NCI-H460 (cell line): Measurements from ENCODE around the gene AHRR. TPM values are rescaled to one million over a fixed set of nuclear protein-coding genes. Genes with fewer than 3 reads are reported as not detected.
A peak's percentile ranks its signal among the peaks of the same experiment; 100 is the strongest.
"Not testable (repeated sequence)": the region's sequence is repeated elsewhere in the genome, so short reads cannot be mapped to it uniquely, and the experiment has no call there.

Experiments used
- DNase-seq: peaks from one replicate; pipeline ENCODE4 v3.0.0-alpha.2; 2016; ENCODE audit warnings: low read depth; ENCODE audit errors: extremely low read depth
- total RNA-seq: library from RNA; depleted of rRNA; stranded (reverse); fragments of >200 nt; shearing (Covaris generic); gene quantifications from 2 replicates; pipeline ENCODE4 v1.2.3, GENCODE V29; 2014

AHRR gene
- total RNA-seq, 1 experiment from 2014 or later = 3.7 TPM

DNA sequence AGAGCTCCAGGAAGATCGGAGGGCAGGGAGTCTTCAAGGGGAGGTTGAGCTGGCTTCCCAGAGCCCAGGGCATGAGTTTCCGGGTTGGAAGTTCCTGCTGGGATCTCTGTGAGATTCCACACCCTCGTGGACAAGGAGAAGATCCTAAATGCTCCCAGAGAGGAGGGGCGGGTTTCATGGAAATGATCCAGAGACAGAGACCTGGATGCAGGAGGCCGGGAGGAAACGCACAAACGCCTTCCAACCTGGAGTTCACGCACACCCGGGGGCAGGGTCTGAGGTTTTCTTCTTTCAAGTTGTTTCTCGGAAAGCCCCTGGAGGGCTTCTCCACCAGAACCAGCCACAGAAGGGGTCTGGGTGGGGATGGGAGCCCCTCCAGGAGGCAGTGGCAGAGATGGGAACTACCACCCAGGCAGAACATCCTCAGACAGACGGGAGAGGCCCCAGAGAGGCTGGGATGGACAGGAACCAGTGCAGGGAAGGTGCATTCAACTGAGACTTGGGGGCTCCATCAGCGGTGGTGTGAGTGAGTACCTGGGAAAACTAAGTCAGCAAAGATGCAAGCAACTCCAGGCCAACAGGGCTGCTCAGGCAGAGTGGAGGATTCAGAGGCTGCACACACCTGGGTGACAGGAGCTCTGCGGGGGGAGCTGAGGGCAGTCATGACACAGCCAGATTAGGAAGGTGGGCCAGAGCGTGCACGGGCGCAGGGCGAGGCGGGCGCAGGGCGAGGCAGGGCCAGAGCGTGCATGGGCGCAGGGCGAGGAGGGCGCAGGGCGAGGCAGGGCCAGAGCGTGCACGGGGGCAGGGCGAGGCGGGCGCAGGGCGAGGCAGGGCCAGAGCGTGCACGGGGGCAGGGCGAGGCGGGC, 69.3 kb downstream of the AHRR start:
- no peak for DNase-seq

DNA sequence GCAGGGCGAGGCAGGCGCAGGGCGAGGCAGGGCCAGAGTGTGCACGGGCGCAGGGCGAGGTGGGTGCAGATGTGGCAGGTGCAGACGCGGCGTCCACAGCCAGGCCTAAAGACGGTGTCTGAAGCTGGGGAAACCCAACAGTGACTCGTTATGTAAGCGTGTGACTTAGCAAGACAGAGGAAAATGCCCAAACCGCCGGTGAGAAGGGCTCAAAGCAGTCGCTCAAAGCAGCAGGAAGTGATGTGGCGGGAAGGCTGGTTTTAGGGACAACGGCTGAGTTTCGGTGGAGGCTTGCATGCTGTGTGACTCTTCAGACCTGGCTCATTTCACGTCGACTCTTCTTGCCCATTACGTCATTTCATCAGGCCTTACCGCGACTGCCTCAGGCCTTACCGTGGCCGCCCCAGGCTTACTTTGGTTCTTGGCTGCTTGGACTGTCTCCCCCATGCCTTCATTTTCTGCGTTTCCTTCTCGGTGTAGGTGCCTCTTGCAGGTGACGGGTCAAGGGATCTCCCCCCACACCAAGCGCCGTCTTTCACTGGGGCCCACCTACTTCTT, 71.0 kb downstream of the AHRR start:
- no peak for DNase-seq

DNA sequence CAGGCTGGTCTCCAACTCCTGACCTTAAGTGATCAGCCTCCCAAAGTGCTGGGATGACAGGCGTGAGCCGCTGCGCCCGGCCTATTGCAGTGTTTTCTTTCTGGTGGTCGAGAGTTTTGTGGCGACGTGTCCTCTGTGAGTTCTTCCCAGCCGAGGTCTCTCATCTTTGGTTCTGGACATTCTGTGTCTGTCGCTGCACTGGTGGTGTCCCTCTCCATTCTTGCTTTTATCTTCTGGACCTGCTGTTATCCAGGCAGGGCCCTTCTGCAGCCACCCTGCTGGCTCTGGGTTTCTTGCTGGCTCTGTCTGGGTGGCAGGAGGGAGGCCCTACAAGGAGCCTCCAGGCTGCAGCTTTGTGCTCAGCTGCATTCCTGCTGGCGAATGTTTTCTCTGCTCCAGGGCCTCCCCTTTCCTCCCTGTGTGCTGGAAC, 72.3 kb downstream of the AHRR start:
- DNase-seq = no peak

DNA sequence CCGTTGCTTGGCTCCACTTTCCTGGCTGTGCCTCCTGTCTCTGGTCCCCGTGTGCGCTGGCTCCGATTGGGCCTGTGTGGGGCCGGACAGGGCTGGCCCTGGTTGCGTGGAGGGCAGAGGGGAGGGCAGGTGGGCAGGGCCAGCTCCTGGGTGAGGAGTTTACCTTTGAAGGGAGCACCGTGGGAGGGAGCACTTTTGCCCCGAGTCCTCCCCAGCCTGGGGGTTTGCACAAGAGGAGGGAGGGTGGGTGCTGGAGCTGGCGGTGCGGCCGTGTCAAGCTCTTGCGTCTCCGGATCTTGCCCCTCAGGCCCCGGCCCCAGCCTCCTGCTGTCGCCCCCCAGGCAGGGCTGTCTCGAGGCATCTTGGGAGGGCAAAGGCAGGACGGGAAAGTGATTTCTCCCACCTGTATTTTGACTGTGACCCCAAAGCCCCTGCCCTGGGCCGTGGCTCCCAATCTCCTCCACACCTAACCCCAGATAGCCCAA, 73.2 kb downstream of the AHRR start:
- no peak for DNase-seq

DNA sequence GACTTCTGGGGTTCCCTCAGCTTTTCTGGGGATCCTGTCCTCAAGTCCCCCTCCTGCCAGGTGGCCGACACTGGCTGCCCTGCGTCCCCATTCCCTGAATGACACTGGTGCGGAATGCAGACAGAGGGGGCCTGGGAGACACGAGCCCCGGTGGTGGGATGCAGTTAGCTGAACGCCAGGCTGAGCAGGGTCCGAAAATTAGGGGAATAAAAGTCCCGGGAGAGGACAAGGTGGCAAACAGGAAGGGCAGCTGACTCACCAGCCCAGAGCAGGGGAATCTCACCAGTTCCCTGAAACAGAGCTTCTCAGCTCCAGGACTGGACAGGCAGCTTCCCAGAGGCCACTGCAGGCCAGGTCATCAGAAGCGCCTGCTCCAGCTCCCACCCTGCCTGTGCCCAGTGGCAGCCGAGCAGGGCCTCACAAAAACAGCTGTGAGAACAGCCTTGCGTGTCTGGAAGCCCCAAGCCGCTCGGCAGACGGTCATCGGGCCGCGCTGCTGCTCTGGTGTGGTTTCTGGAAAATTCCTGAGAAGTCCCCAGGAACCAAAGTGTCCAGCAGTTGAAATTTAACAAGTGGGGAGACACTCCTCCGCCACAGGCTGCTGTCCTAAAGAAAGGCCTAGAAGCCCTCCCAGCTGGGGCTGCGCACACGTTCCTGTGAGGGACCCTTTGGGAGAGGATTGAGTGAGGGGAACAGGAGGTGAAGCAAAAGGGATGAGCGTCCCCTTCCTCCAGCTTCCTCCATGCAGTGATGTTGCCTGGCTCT, 73.8 kb downstream of the AHRR start:
- DNase-seq = no peak

DNA sequence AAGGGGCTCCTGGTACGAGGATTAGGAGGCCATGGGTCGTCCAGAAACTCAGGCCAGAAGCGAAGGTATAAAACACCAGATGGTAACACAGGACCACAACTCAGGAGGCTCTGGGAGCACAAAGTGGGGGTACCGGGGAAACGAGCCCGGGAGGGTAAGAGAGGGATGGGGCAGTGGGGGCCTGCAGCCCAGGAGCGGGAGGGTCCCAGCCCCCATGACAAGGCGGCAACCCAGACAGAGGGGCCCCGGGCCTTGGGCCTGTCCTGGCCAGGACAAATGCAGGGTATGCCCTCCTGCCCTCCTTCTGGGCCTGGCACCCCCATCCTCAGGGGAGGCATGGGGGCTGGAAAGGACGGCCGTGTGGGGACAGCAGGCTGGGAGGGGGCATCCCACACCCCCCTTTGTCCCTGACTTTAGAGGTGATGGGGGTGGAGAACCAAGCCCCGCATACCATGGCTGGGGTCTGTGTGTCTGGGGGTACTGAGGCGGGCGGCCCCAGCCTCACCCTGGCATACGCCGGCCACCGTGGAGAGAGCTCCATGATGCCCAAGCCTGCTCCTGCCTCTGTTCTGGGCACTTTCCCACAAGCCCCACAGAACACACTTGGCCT, 74.5 kb downstream of the AHRR start:
- no peak for DNase-seq

DNA sequence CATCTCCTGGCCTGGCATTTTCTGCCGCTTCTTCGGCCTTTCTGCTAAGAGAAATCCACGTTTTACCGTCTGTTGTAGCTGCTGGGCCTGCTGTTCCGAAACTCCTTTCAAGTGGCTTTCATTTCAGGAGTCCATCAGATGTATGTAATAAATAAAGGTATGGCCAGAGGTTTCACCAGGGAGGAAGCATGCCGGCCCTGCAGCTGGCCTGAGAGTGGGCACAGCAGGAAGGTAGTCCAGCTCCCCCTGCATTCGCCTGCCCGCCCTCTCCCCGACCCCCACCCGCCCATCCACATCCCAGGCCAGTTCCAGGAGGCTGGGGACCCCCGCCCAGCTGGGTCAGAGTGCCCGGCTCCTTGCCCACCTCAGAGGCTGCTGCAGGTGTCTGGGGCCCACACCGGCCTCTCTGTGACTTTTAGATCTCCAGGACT, 75.0 kb downstream of the AHRR start:
- no peak for DNase-seq

DNA sequence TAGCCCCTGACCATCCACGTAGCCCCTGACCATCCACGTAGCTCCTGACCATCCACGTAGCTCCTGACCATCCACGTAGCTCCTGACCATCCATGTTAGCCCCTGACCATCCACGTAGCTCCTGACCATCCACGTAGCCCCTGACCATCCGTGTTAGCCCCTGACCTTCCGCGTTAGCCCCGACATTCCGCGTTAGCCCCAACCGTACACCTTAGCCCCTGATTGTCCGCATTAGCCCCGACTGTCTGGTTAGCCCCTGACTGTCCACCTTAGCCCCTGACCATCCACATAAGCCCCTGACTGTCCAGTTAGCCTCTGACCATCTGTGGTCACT, 76.6 kb downstream of the AHRR start:
- not testable (repeated sequence) for DNase-seq

DNA sequence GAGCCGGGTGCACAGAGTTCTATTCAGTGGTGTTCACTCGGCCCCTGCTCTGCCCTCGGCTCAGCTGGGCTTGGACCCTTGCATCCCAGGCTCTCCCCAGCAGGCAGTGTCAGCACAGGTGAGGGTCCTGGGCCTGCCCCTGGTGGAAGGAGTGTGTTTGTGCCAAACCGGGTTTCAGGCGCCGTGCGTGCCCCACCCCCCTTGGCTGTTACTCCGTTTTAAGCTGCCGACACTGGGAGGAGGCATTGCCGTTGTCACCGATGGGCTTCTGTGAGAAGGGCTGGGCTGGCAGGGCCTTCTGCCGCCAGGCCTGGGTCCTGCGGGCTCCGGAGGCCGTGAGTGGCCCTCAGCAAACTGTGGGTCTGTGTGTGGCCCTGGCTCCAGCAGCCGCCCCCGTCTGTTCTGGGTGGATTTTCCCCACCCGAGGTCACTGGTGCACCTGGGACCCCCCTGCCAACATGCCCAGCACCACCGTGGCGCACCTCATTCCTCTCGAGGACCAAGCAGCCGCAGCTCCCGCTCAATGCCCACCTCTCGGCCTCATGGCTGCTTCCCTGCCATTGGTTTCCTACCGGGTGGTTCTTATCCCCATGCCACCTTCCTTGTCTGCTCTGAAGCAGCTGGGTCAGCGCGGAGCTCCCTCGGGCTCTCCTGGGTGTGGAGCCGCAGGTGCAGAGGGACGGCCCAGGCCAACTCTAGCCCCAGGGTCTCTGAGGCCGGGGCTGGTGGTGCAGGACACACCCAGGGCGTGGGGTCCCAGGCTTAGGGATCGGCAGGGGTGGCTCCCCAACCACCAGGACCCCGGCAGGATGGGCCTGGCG, 77.2 kb downstream of the AHRR start:
- no peak for DNase-seq

DNA sequence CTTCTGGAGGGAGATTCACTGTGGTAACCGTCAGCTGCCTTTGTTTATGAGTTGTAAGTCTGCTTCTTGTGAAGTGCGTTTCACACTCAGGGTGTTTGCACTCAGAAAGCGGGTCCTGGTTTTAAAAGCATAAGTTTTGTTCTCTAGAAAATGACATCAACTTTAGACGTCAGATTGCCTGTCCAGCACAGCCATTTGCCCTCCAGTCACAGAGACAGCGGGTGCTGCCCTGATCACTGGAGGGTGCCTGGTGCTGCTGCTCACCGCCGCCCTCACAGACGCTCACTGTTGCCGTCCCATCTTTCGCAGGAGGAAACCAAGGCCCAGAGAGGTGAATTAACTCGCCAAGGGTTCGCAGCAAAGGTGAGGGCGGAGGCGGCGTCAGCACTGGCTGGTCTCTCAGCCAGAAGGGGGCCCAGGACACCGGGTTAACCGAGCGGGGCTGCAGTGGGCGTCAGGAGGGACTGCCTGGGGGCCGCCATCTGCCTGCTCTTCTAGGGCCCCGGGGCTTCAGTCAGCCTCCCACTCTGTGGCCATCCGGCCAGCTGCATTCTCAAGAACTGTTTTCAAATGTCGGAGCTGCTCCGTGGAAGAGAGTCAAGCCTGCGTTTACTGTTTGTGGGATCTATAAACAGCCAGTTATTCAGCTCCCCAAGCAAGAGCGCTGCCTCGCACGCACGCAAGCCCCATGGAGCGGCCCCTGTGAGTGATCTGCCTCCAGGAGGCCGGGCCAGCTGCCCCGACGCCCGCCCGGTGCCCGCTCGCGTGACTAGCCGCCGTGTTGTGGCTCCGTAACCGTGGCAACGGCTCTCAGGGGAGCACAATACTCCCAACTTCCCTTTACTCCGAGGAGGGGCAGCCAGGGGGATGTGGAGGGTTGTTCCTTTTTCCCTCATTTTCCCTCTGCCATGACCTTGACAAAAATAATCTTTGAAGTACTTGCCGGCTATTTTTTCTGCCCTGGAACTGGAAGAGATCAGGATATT, 78.1 kb downstream of the AHRR start:
- DNase-seq = peak; percentile 43

DNA sequence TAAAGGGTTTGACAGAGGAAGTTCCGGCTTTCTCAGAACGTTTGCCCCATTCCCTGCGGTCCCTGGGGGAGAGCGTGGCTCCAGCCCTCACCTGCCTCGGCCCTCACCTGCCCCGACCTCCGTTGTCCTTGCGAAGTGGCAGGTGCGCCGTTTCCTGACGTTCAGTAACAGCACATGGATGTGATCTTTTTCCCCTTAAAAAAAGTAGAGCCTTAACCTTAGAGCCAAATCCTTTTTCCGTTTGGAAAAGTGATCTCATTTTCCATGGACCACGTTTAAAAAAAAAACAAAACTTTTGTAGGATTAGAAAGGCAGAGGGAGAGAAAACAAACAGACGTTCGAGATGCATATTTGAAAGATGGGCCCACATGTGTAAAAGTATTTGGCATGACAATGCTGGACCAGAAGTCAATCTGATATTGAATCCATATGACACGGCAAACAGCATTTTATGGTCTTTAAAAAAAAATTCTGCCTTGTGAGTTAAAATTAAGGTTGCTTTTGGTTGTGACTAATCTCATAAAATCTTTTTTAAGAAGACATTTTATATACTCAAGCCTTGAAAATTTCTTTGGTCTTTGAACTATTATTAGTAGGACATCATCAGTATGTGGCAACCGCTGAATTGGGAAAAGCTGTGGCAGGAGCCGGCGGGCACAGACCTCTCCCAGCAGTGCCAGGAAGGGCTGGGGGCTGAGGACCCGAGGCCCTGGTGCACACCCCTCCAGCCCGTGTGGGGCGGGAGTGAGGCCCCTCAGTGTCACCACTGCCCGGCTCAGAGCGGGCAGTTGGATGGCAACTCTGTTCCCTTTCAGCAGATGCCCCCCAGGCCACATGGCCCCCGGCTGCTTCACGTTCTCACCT, 79.0 kb downstream of the AHRR start:
- DNase-seq = no peak

DNA sequence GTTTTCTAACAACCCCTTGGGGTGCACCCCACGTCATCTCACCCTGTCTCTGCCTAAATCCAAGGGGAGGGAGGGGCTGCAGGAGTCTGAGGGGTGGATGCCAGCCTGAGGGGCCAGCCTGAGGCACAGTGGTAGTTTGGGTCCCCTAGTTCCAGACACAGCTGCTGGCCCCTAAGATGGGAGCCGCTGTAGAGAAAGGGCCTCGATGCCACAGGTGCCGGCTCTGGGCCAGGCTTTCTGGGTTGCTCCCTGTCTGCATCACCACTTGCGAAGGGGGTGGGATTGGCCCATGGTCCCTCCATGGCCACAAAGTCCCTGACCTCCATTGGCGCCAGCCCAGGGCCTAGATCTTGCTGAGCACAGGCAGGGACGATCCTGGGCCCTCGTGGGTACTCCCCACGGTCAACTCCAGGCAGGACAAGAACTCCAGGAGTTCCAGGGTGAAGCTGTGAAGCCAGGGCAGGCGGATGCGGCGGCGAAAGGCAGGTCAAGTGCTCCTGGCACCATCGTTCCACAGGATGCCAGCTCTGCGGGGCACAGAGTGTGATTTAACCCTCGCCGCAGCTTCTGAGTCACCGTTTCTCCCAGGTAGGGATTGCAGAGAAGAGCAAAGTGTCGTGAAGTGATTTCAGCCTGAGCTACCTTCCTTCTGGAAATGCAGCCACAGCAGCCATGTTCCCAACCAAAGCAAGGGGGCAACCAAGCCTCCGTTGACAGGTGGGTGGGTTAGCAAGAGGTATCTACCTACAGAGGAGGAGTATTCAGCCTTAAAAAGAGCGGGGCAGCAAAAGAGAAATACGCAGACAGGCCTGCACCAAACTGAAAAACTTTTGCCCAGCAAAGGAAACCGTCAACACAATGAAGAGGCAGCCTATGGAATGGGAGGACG, 79.9 kb downstream of the AHRR start:
- no peak for DNase-seq

DNA sequence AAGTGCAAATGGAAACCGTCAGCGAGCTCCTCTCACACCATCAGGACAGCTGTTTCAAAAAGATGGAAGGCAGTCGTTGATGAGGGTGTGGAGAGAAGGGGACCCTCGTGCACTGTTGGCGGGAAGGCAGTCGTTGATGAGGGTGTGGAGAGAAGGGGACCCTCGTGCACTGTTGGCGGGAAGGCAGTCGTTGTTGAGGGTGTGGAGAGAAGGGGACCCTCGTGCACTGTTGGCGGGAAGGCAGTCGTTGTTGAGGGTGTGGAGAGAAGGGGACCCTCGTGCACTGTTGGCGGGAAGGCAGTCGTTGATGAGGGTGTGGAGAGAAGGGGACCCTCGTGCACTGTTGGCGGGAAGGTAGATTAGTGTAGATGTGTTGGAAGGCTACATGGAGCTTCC, 80.7 kb downstream of the AHRR start:
- not testable (repeated sequence) for DNase-seq

DNA sequence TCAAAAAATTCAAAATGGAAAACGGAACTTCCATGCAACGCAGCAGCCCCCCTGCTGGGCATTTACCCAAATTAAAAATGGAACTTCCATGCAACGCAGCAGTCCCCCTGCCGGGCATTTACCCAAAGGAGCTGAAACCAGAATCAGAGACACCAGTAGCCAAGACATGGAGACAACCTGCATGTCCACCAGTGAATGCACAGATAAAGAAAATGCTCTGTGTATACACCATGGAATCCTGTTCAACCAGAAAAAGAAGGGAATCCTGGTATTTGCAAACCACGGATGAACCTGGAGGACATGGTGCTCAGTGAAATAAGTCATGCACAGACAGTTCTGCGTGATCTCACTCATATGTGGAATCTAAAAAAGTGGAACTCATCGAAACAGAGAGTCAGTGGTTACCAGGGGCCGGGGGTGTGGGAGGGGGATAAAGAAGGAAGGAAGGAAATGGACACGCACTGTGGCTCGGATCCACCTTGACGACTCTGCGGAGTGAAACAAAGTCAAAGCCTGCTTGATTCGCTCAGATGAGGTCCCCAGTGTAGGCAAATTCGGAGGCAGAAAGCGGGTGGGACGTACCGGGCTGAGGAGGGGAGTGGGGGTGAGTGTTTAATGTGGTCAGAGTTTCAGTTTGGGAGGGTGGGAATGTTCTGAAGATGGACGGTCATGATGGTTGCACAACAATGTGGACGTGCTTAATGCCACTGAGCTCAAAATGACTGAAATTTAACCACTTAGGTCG, 81.3 kb downstream of the AHRR start:
- DNase-seq = no peak

DNA sequence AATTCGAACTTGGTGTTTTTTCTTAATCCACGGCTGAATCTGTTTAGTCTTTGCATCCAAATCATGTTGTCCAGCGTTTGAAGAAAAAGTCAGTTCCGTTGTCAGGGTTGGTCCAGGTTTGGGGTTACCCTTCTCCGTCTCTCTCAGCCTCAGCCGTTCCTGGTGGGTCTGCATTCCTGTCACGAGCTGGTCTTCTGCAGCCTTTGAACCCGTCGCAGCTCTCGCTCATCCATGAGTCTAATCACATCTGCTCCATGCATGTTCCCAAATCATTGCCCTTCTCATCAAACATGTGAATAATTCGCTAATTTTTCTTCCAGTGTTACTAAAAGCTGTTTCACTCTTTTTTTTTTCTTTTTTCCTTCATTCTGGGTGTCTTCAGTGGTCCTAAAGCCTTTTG, 82.5 kb downstream of the AHRR start:
- DNase-seq = no peak

DNA sequence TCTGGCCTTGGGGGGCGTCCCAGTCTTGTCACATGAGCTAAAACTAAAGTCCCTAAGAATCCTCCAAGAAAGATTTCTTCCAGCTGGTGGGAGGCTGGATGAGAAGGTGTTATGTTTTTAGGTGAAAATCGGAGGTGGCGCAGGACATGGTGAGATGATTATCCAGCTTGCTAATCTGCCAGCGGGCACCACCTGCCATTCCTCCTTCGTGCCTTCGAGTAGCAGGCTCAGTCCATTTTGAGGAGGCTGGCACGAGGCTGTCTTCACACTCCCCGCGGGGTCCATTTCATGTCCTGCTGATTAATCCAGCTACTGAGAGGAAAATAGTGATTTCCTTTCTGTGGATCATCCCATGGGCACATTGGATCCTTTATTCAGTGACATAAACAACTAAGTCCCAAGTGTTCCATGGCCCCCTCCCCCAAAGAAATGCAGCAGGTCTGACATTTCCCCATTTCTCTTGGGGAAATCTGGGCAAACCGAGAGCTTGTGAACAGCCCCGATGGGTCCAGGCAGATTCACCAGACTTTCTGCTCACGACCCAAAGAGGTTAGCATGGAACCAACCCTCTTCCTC, 83.2 kb downstream of the AHRR start:
- no peak for DNase-seq
